Measurements from ENCODE around the gene XIST. TPM values are rescaled to one million over a fixed set of nuclear protein-coding genes. Genes with fewer than 3 reads are reported as not detected.

Gene XIST
- total RNA-seq, 1 donor from 2014 or later: 0.03 TPM

- ATAC-seq (no peak), DNase-seq (no peak)
- H3K27ac ChIP-seq: no peak overlapping the region
- H3K27me3 ChIP-seq (ENCODE audit: low read depth): no peaks in the 10 kb centered on the region
- H3K9me3 ChIP-seq: no peaks in the 10 kb centered on the region
- H3K36me3 ChIP-seq: no peaks in the 10 kb centered on the region
- TF ChIP-seq CTCF (IDR thresholded peaks at IDR 0.05): no peak
- no peaks in the 10 kb centered on the region for H3K4me1 ChIP-seq
- no peak overlapping the region for H3K4me3 ChIP-seq
- intact Hi-C loops (cut with DNase I): no loop called here
Measured at GRCh38 chrX:73842541-73843234, 9.8 kb downstream of the XIST start.

GRCh38 chrX:73841337-73841736 lies 11.2 kb downstream of the XIST start:
- H3K4me3 ChIP-seq: no peak overlapping the region
- TF ChIP-seq CTCF (IDR thresholded peaks at IDR 0.05): no peak
- H3K9me3 ChIP-seq: no peaks in the 10 kb centered on the region
- H3K36me3 ChIP-seq: no peaks in the 10 kb centered on the region
- no peak for DNase-seq
- H3K4me1 ChIP-seq: no peaks in the 10 kb centered on the region
- intact Hi-C loops (cut with DNase I): no loop called here
- H3K27me3 ChIP-seq (ENCODE audit: low read depth): no peaks in the 10 kb centered on the region
- no peak overlapping the region for H3K27ac ChIP-seq
- no peak for ATAC-seq

- no peak for ATAC-seq
- Histone ChIP-seq H3K4me1 (no peaks in the 10 kb centered on the region), H3K9me3 (no peaks in the 10 kb centered on the region), H3K36me3 (no peaks in the 10 kb centered on the region), H3K4me3 (no peak overlapping the region), H3K27ac (no peak overlapping the region), H3K27me3 (ENCODE audit: low read depth) (no peaks in the 10 kb centered on the region)
- intact Hi-C loops (cut with DNase I): no loop called here
- no peak for DNase-seq
- no peak for TF ChIP-seq CTCF (IDR thresholded peaks at IDR 0.05)
Measured at GRCh38 chrX:73840120-73840924, 12.2 kb downstream of the XIST start.

- no peak overlapping the region for H3K4me3 ChIP-seq
- H3K27ac ChIP-seq: no peak overlapping the region
- no peaks in the 10 kb centered on the region for H3K27me3 ChIP-seq (ENCODE audit: low read depth)
- H3K4me1 ChIP-seq: no peaks in the 10 kb centered on the region
- no peak for DNase-seq
- ATAC-seq: no peak
- no peaks in the 10 kb centered on the region for H3K9me3 ChIP-seq
- TF ChIP-seq CTCF (IDR thresholded peaks at IDR 0.05): no peak
- intact Hi-C loops (cut with DNase I): no loop called here
- no peaks in the 10 kb centered on the region for H3K36me3 ChIP-seq
Measured at GRCh38 chrX:73839152-73839551, 13.4 kb downstream of the XIST start.

- TF ChIP-seq CTCF (IDR thresholded peaks at IDR 0.05): no peak
- intact Hi-C loops (cut with DNase I): no loop called here
- H3K27ac ChIP-seq: no peak overlapping the region
- H3K4me1 ChIP-seq: no peaks in the 10 kb centered on the region
- H3K27me3 ChIP-seq (ENCODE audit: low read depth): no peaks in the 10 kb centered on the region
- no peaks in the 10 kb centered on the region for H3K9me3 ChIP-seq
- DNase-seq (no peak), ATAC-seq (no peak)
- no peaks in the 10 kb centered on the region for H3K36me3 ChIP-seq
- H3K4me3 ChIP-seq: no peak overlapping the region
Measured at GRCh38 chrX:73838123-73838522, 14.4 kb downstream of the XIST start.
